HepG2 (cell line): ENCODE results near the gene ZNF280A.
"Not testable (repeated sequence)": the region's sequence is repeated elsewhere in the genome, so short reads cannot be mapped to it uniquely, and the experiment has no call there.

Experiments used
- CHD4 ChIP-seq: fragments of 200-600 bp; sonication (generic); IDR thresholded peaks from 2 replicates; pipeline ENCODE4 v1.7.0; 2017; ENCODE audit warnings: mild to moderate bottlenecking, low read length, borderline replicate concordance
- MEF2D ChIP-seq: sonication (generic); formaldehyde crosslinking; IDR thresholded peaks from 2 replicates; pipeline ENCODE4 v1.5.1; 2020; ENCODE audit warnings: mild to moderate bottlenecking, missing genetic modification reagents
- NFYB ChIP-seq: sonication (generic); formaldehyde crosslinking; IDR thresholded peaks from 2 replicates; pipeline ENCODE4 v1.4.0; 2020; ENCODE audit warnings: missing genetic modification reagents
- NR3C1 ChIP-seq: sonication (generic); formaldehyde crosslinking; IDR thresholded peaks from 2 replicates; pipeline ENCODE4 v1.4.0; 2020; ENCODE audit warnings: missing genetic modification reagents
- POLR2A ChIP-seq, 2 experiments: IDR thresholded peaks; 2 replicates each; pipeline ENCODE4 v1.6.1; 2011; ENCODE audit warnings: low read depth in 2 of 2, low read length in 2 of 2, mild to moderate bottlenecking in 1 of 2, moderate library complexity in 1 of 2; ENCODE audit not compliant: insufficient read depth in 1 of 2
- RBM39 ChIP-seq: fragments of 200-400 bp; formaldehyde crosslinking; IDR thresholded peaks from one replicate; pipeline ENCODE4 v1.6.1; 2018; ENCODE audit warnings: antibody characterized with exemption, mild to moderate bottlenecking, low read depth, low read length; ENCODE audit not compliant: poor library complexity, severe bottlenecking
- SP1 ChIP-seq, 2 experiments: fragments of 450-650 bp in 1 of 2; sonication (generic) in 1 of 2; formaldehyde crosslinking in 1 of 2; IDR thresholded peaks; 2 replicates each; pipeline versions ENCODE4 v1.4.0 to v1.6.1; 2016 to 2020; ENCODE audit warnings: missing genetic modification reagents in 1 of 2
- STAG1 ChIP-seq: sonication (generic); formaldehyde crosslinking; IDR thresholded peaks from 2 replicates; pipeline ENCODE4 v1.4.0; 2020; ENCODE audit warnings: missing genetic modification reagents
- ZNF274 ChIP-seq: sonication (generic); formaldehyde crosslinking; IDR thresholded peaks from 2 replicates; pipeline ENCODE4 v1.5.1; 2020; ENCODE audit warnings: mild to moderate bottlenecking, missing genetic modification reagents
- ZNF496 ChIP-seq: sonication (generic); formaldehyde crosslinking; IDR thresholded peaks from 2 replicates; pipeline ENCODE4 v1.8.1; 2023; ENCODE audit warnings: mild to moderate bottlenecking, moderate library complexity, missing genetic modification reagents; ENCODE audit not compliant: insufficient replicate concordance
- ZNF644 ChIP-seq: IDR thresholded peaks from 2 replicates; pipeline ENCODE4 v1.6.1; 2016; ENCODE audit warnings: low read depth
- TF ChIP-seq, protein P1 (sequence below): sonication (generic); formaldehyde crosslinking; IDR thresholded peaks from 2 replicates; pipeline ENCODE4 v1.8.1; 2022; ENCODE audit warnings: low read depth, mild to moderate bottlenecking, missing genetic modification reagents

DNA sequence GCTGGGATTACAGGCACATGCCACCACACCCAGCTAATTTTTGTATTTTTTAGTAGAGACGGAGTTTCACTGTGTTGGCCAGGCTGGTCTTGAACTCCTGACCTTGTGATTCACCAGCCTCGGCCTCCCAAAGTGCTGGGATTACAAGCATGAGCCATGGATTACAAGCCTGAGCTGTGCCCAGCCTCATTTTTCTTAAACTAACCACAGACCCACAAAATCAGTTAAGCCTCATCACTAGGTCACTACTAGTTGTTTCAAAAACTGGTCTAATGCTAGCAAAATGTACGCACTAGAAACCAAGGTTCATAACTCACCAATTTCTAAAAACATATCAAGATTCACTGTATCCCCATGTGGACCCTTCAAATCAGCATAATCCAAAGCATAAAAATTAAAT, 28.5 kb downstream of the ZNF280A start:
- TF ChIP-seq SP1 (IDR thresholded peaks at IDR 0.05); SP1 (CRISPR knock-in tag; IDR thresholded peaks at IDR 0.05); NFYB (CRISPR knock-in tag); ZNF274 (CRISPR knock-in tag); MEF2D (CRISPR knock-in tag); ZNF644 (CRISPR knock-in tag); CHD4; RBM39; NR3C1 (CRISPR knock-in tag); STAG1; POLR2A (IDR thresholded peaks at IDR 0.05; ENCODE audit: insufficient read depth in 1 of 2, low read depth in 2 of 2, low read length in 2 of 2); ZNF496 (CRISPR knock-in tag): not testable (repeated sequence)
- TF ChIP-seq, protein P1, sequence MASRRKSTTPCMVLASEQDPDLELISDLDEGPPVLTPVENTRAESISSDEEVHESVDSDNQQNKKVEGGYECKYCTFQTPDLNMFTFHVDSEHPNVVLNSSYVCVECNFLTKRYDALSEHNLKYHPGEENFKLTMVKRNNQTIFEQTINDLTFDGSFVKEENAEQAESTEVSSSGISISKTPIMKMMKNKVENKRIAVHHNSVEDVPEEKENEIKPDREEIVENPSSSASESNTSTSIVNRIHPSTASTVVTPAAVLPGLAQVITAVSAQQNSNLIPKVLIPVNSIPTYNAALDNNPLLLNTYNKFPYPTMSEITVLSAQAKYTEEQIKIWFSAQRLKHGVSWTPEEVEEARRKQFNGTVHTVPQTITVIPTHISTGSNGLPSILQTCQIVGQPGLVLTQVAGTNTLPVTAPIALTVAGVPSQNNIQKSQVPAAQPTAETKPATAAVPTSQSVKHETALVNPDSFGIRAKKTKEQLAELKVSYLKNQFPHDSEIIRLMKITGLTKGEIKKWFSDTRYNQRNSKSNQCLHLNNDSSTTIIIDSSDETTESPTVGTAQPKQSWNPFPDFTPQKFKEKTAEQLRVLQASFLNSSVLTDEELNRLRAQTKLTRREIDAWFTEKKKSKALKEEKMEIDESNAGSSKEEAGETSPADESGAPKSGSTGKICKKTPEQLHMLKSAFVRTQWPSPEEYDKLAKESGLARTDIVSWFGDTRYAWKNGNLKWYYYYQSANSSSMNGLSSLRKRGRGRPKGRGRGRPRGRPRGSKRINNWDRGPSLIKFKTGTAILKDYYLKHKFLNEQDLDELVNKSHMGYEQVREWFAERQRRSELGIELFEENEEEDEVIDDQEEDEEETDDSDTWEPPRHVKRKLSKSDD, result not testable (repeated sequence)
